SK-N-SH treated with all-trans-retinoic acid at 6 μM for 48 hours (cell line): ENCODE measurements around the gene MATK.

Experiments used
- CSDC2 ChIP-seq: fragments of 250-450 bp; sonication (Bioruptor Pico); IDR thresholded peaks from 2 replicates; pipeline ENCODE4 v1.5.0; 2020; ENCODE audit warnings: mild to moderate bottlenecking, moderate library complexity
- CSRNP3 ChIP-seq: fragments of 250-450 bp; sonication (Bioruptor Pico); IDR thresholded peaks from 2 replicates; pipeline ENCODE4 v1.5.1; 2021; ENCODE audit warnings: mild to moderate bottlenecking, moderate library complexity
- ESRRG ChIP-seq: fragments of 250-450 bp; sonication (Bioruptor Pico); IDR thresholded peaks from 2 replicates; pipeline ENCODE4 v1.6.1; 2021; ENCODE audit warnings: mild to moderate bottlenecking
- POU6F1 ChIP-seq: fragments of 250-450 bp; sonication (Bioruptor Pico); IDR thresholded peaks from 2 replicates; pipeline ENCODE4 v1.8.0; 2021; ENCODE audit warnings: low read depth, mild to moderate bottlenecking, moderate library complexity, borderline replicate concordance
- RARB ChIP-seq: fragments of 250-450 bp; sonication (Bioruptor Pico); IDR thresholded peaks from 2 replicates; pipeline ENCODE4 v1.8.0; 2021; ENCODE audit warnings: mild to moderate bottlenecking, moderate library complexity
- TCF4 ChIP-seq: fragments of 250-450 bp; sonication (Bioruptor Pico); IDR thresholded peaks from 2 replicates; pipeline ENCODE4 v1.8.0; 2021; ENCODE audit warnings: mild to moderate bottlenecking, moderate library complexity, borderline replicate concordance
- TSHZ2 ChIP-seq: fragments of 250-450 bp; sonication (Bioruptor Pico); IDR thresholded peaks from 2 replicates; pipeline ENCODE4 v1.5.0; 2020; ENCODE audit warnings: mild to moderate bottlenecking, moderate library complexity
- ZFP3 ChIP-seq: fragments of 250-450 bp; sonication (Bioruptor Pico); IDR thresholded peaks from 2 replicates; pipeline ENCODE4 v1.5.0; 2020; ENCODE audit warnings: mild to moderate bottlenecking, moderate library complexity
- ZFP30 ChIP-seq: fragments of 450-650 bp; formaldehyde crosslinking; IDR thresholded peaks from 2 replicates; pipeline ENCODE4 v1.5.0; 2022; ENCODE audit warnings: mild to moderate bottlenecking, moderate library complexity
- ZNF8 ChIP-seq: fragments of 450-650 bp; formaldehyde crosslinking; IDR thresholded peaks from 2 replicates; pipeline ENCODE4 v1.5.0; 2020; ENCODE audit warnings: mild to moderate bottlenecking, moderate library complexity
- TF ChIP-seq, protein P1 (sequence below): fragments of 250-450 bp; sonication (Bioruptor Pico); IDR thresholded peaks from 2 replicates; pipeline ENCODE4 v1.8.0; 2020; ENCODE audit warnings: mild to moderate bottlenecking, moderate library complexity, borderline replicate concordance
- TF ChIP-seq, protein P2 (sequence below): fragments of 250-450 bp; sonication (Bioruptor Pico); IDR thresholded peaks from 2 replicates; pipeline ENCODE4 v1.5.1; 2020; ENCODE audit warnings: low read depth, mild to moderate bottlenecking, moderate library complexity

DNA sequence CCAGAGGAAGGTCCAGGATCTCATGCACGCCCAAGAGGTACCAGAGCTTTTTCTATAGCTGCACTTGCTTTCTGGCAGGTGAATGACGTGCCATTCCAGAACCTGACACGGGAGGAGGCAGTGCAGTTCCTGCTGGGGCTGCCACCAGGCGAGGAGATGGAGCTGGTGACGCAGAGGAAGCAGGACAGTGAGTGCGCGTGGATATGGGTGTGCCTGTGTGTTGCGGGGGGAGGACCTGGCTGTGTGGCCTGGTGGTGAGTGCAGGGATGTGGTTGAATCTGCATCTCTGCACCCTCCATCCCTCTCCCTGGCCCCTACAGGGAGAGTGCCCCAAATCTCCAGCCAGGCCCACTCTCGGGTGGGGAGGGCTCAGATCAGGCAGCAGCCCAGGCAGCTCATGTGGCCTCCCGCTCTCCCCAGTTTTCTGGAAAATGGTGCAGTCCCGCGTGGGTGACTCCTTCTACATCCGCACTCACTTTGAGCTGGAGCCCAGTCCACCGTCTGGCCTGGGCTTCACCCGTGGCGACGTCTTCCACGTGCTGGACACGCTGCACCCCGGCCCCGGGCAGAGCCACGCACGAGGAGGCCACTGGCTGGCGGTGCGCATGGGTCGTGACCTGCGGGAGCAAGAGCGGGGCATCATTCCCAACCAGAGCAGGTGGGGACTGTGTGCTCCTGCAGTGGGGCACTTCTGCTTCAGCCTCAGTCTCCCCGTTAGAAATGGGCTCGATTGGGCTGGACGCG is 47.5 kb downstream of the MATK start:
- TF ChIP-seq TCF4 (CRISPR knock-in tag) (no peak), ESRRG (CRISPR knock-in tag) (no peak), RARB (CRISPR knock-in tag) (no peak), ZFP3 (CRISPR knock-in tag) (no peak), TSHZ2 (CRISPR knock-in tag) (no peak), ZFP30 (CRISPR knock-in tag) (no peak), POU6F1 (no peak), ZNF8 (CRISPR knock-in tag) (no peak), CSDC2 (CRISPR knock-in tag) (no peak), CSRNP3 (CRISPR knock-in tag) (no peak)
- TF ChIP-seq, protein P1, sequence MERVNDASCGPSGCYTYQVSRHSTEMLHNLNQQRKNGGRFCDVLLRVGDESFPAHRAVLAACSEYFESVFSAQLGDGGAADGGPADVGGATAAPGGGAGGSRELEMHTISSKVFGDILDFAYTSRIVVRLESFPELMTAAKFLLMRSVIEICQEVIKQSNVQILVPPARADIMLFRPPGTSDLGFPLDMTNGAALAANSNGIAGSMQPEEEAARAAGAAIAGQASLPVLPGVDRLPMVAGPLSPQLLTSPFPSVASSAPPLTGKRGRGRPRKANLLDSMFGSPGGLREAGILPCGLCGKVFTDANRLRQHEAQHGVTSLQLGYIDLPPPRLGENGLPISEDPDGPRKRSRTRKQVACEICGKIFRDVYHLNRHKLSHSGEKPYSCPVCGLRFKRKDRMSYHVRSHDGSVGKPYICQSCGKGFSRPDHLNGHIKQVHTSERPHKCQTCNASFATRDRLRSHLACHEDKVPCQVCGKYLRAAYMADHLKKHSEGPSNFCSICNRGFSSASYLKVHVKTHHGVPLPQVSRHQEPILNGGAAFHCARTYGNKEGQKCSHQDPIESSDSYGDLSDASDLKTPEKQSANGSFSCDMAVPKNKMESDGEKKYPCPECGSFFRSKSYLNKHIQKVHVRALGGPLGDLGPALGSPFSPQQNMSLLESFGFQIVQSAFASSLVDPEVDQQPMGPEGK (CRISPR knock-in tag) = no peak
- TF ChIP-seq, protein P2, sequence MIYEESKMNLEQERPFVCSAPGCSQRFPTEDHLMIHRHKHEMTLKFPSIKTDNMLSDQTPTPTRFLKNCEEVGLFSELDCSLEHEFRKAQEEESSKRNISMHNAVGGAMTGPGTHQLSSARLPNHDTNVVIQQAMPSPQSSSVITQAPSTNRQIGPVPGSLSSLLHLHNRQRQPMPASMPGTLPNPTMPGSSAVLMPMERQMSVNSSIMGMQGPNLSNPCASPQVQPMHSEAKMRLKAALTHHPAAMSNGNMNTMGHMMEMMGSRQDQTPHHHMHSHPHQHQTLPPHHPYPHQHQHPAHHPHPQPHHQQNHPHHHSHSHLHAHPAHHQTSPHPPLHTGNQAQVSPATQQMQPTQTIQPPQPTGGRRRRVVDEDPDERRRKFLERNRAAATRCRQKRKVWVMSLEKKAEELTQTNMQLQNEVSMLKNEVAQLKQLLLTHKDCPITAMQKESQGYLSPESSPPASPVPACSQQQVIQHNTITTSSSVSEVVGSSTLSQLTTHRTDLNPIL = no peak
